ENCODE data around the gene SLC25A14. TPM values are rescaled to one million over a fixed set of nuclear protein-coding genes. Genes with fewer than 3 reads are reported as not detected.
A peak's percentile ranks its signal among the peaks of the same experiment; 100 is the strongest.

The SLC25A14 gene
- polyA plus RNA-seq, 5 donors, result 20.0 to 33.2 (median 30.5) TPM

GRCh38 chrX:130376077-130376476 lies 36.4 kb downstream of the SLC25A14 start:
- DNase-seq, result no peak

GRCh38 chrX:130378024-130378669 lies 38.4 kb downstream of the SLC25A14 start:
- no peak for DNase-seq

- no peak for DNase-seq
These were observed 45.8 kb downstream of the SLC25A14 start, which contains the start of gene GPR119 for GRCh38 chrX:130385520-130385919. Gene GPR119 (minus strand): TSS chrX:130385674. CDS start chrX:130385447, 227 bp downstream.

- DNase-seq, result no peak
These were observed 46.7 kb downstream of the SLC25A14 start for GRCh38 chrX:130386408-130386808.

GRCh38 chrX:130393451-130394074 lies 53.8 kb downstream of the SLC25A14 start:
- peak in 1 of 2 donors; percentile 18 for DNase-seq

- no peak for DNase-seq
These were observed 55.6 kb downstream of the SLC25A14 start for GRCh38 chrX:130395341-130395740.

GRCh38 chrX:130401415-130402207 lies 61.9 kb downstream of the SLC25A14 start, which contains the start of gene RBMX2:
Gene RBMX2 (plus strand): TSS chrX:130401987. CDS start chrX:130402033, 46 bp downstream.
- peak; percentile 73 to 76 for DNase-seq

- no peak for DNase-seq
These were observed 62.5 kb downstream of the SLC25A14 start for GRCh38 chrX:130402208-130402684.

- no peak for DNase-seq
These were observed 73.7 kb downstream of the SLC25A14 start for GRCh38 chrX:130413415-130413814.

GRCh38 chrX:130414800-130415199 lies 75.1 kb downstream of the SLC25A14 start:
- DNase-seq, result no peak

GRCh38 chrX:130415201-130415600 lies 75.5 kb downstream of the SLC25A14 start:
- DNase-seq, result no peak

- DNase-seq, result no peak
These were observed 77.1 kb downstream of the SLC25A14 start for GRCh38 chrX:130416785-130417184.

- no peak for DNase-seq
These were observed 78.3 kb downstream of the SLC25A14 start for GRCh38 chrX:130418066-130418465.

GRCh38 chrX:130418740-130419139 lies 79.0 kb downstream of the SLC25A14 start:
- no peak for DNase-seq

GRCh38 chrX:130419263-130419662 lies 79.5 kb downstream of the SLC25A14 start:
- no peak for DNase-seq

Other genes starting within 250 kb of the SLC25A14 start
- gene ELF4, start 229.4 kb upstream of the SLC25A14 start, polyA plus RNA-seq (ENCODE audit: insufficient read depth in 1 of 5, insufficient read length in 5 of 5, low replicate concordance in 1 of 5), result 10 to 100 TPM; 10.0 to 13.2 (median 11.0) TPM
- gene AIFM1, start 174.1 kb upstream of the SLC25A14 start, polyA plus RNA-seq (ENCODE audit: insufficient read depth in 1 of 5, insufficient read length in 5 of 5, low replicate concordance in 1 of 5), result 10 to 100 TPM; 26.3 to 30.8 (median 27.2) TPM
- gene RAB33A, start 168.0 kb upstream of the SLC25A14 start, polyA plus RNA-seq (ENCODE audit: insufficient read depth in 1 of 5, insufficient read length in 5 of 5, low replicate concordance in 1 of 5), result 1 to 10 TPM in 1 of 5 donors, under 1 TPM in 4; 0.42 to 1.4 (median 0.74) TPM
- gene ZNF280C, start 71.0 kb upstream of the SLC25A14 start, polyA plus RNA-seq (ENCODE audit: insufficient read depth in 1 of 5, insufficient read length in 5 of 5, low replicate concordance in 1 of 5), result 10 to 100 TPM in 2 of 5 donors, 1 to 10 TPM in 3; 5.6 to 11.5 (median 8.9) TPM
- not detected for gene GPR119, start 45.8 kb downstream of the SLC25A14 start, polyA plus RNA-seq (ENCODE audit: insufficient read depth in 1 of 5, insufficient read length in 5 of 5, low replicate concordance in 1 of 5)
- 10 to 100 TPM; 27.0 to 36.9 (median 31.0) TPM for gene RBMX2, start 62.1 kb downstream of the SLC25A14 start, polyA plus RNA-seq (ENCODE audit: insufficient read depth in 1 of 5, insufficient read length in 5 of 5, low replicate concordance in 1 of 5)